GM19463 (cell line): ENCODE data around the gene PDLIM5.
"Not testable (repeated sequence)": the region's sequence is repeated elsewhere in the genome, so short reads cannot be mapped to it uniquely, and the experiment has no call there.

Source experiments
- ATAC-seq: cut with Tn5 transposase; IDR thresholded peaks from one replicate; pipeline ENCODE4 v1.9.1; 2021; ENCODE audit warnings: mild to moderate bottlenecking, moderate library complexity; ENCODE audit not compliant: unreplicated experiment

Gene PDLIM5

GRCh38 chr4:94639298-94639697 lies 187.6 kb downstream of the PDLIM5 start:
- ATAC-seq, result no peak

- ATAC-seq, result no peak
These were observed 188.4 kb downstream of the PDLIM5 start for GRCh38 chr4:94640151-94640550.

GRCh38 chr4:94641702-94642560 lies 190.2 kb downstream of the PDLIM5 start:
- no peak for ATAC-seq

GRCh38 chr4:94642561-94642866 lies 190.8 kb downstream of the PDLIM5 start:
- ATAC-seq, result no peak

GRCh38 chr4:94648699-94649098 lies 197.0 kb downstream of the PDLIM5 start:
- no peak for ATAC-seq

- ATAC-seq, result no peak
These were observed 197.8 kb downstream of the PDLIM5 start for GRCh38 chr4:94649381-94650133.

- no peak for ATAC-seq
These were observed 198.4 kb downstream of the PDLIM5 start for GRCh38 chr4:94650134-94650495.

- no peak for ATAC-seq
These were observed 198.9 kb downstream of the PDLIM5 start for GRCh38 chr4:94650690-94651089.

- no peak for ATAC-seq
These were observed 201.4 kb downstream of the PDLIM5 start for GRCh38 chr4:94653095-94653649.

- no peak for ATAC-seq
These were observed 202.4 kb downstream of the PDLIM5 start for GRCh38 chr4:94653984-94654609.

GRCh38 chr4:94654714-94655113 lies 203.0 kb downstream of the PDLIM5 start:
- ATAC-seq, result no peak

GRCh38 chr4:94660614-94661013 lies 208.9 kb downstream of the PDLIM5 start:
- no peak for ATAC-seq

- not testable (repeated sequence) for ATAC-seq
These were observed 213.3 kb downstream of the PDLIM5 start for GRCh38 chr4:94665021-94665420.

- no peak for ATAC-seq
These were observed 214.0 kb downstream of the PDLIM5 start for GRCh38 chr4:94665500-94666404.

- no peak for ATAC-seq
These were observed 217.0 kb downstream of the PDLIM5 start for GRCh38 chr4:94668724-94669123.

- no peak for ATAC-seq
These were observed 218.2 kb downstream of the PDLIM5 start for GRCh38 chr4:94669672-94670664.

GRCh38 chr4:94671113-94671512 lies 219.4 kb downstream of the PDLIM5 start:
- ATAC-seq, result no peak

- no peak for ATAC-seq
These were observed 222.2 kb downstream of the PDLIM5 start for GRCh38 chr4:94673961-94674360.

- no peak for ATAC-seq
These were observed 225.2 kb downstream of the PDLIM5 start for GRCh38 chr4:94676970-94677369.
